ENCODE measurements around the gene IL1RAPL1.

GRCh38 chrX:29187264-29187663 lies 600.0 kb downstream of the IL1RAPL1 start:
- no peak for TF ChIP-seq POLR2A (IDR thresholded peaks at IDR 0.05; ENCODE audit: extremely low read depth, insufficient read length)
- TF ChIP-seq, protein P1, sequence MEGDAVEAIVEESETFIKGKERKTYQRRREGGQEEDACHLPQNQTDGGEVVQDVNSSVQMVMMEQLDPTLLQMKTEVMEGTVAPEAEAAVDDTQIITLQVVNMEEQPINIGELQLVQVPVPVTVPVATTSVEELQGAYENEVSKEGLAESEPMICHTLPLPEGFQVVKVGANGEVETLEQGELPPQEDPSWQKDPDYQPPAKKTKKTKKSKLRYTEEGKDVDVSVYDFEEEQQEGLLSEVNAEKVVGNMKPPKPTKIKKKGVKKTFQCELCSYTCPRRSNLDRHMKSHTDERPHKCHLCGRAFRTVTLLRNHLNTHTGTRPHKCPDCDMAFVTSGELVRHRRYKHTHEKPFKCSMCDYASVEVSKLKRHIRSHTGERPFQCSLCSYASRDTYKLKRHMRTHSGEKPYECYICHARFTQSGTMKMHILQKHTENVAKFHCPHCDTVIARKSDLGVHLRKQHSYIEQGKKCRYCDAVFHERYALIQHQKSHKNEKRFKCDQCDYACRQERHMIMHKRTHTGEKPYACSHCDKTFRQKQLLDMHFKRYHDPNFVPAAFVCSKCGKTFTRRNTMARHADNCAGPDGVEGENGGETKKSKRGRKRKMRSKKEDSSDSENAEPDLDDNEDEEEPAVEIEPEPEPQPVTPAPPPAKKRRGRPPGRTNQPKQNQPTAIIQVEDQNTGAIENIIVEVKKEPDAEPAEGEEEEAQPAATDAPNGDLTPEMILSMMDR (IDR thresholded peaks at IDR 0.05; ENCODE audit: low read depth, low read length), result no peak
- TF ChIP-seq, protein P2, sequence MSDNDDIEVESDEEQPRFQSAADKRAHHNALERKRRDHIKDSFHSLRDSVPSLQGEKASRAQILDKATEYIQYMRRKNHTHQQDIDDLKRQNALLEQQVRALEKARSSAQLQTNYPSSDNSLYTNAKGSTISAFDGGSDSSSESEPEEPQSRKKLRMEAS (IDR thresholded peaks at IDR 0.05; ENCODE audit: low read depth, low read length), result no peak
- no peak for TF ChIP-seq MYC (IDR thresholded peaks at IDR 0.05; ENCODE audit: low read depth, low read length)

Measured in NB4 (cell line).